Testis (tissue), 3 donors: Measurements from ENCODE around the gene MAP3K3. TPM values are rescaled to one million over a fixed set of nuclear protein-coding genes. Genes with fewer than 3 reads are reported as not detected.

Source experiments
- DNase-seq: peaks from one replicate; pipeline ENCODE4 v3.0.0-alpha.2; 2019
- H3K27ac ChIP-seq, 2 donors: fragments of 200-600 bp; sonication (generic); one replicate each; pipeline ENCODE4 v1.5.1; 2019
- H3K27me3 ChIP-seq: fragments of 200-600 bp; sonication (generic); one replicate; pipeline ENCODE4 v1.5.1; 2019
- H3K36me3 ChIP-seq: fragments of 200-600 bp; sonication (generic); one replicate; pipeline ENCODE4 v1.5.1; 2017; ENCODE audit warnings: low read depth; ENCODE audit errors: missing control alignments
- H3K4me1 ChIP-seq: fragments of 200-600 bp; sonication (generic); one replicate; pipeline ENCODE4 v1.5.1; 2019
- H3K4me3 ChIP-seq, 2 donors: fragments of 200-600 bp; sonication (generic); one replicate each; pipeline ENCODE4 v1.5.1; 2017 to 2019
- H3K9me3 ChIP-seq: fragments of 200-600 bp; sonication (generic); one replicate; pipeline ENCODE4 v1.5.1; 2017
- POLR2A ChIP-seq: fragments of 450-650 bp; IDR thresholded peaks from one replicate; pipeline ENCODE4 v1.6.1; 2017; ENCODE audit warnings: antibody characterized with exemption, mild to moderate bottlenecking, moderate library complexity
- WGBS, 2 donors: methylation state at CpG; one replicate each; pipeline ENCODE4 v1.1.5; 2018; 5-methylcytosine and 5-hydroxymethylcytosine counted together
- intact Hi-C: fragments of 100-400 bp; cut with DNase I; formaldehyde crosslinking; loops from one replicate; pipeline ENCODE4 v1.15.1; 2023; ENCODE audit warnings: low total_unique reads
- polyA plus RNA-seq: library from polyadenylated mRNA; stranded (reverse); fragments of 350-450 nt; fragmentation: Illumina TruSeq; extraction: RNeasy Lipid Tissue Mini Kit (QIAGEN cat#74804); gene quantifications from one replicate; pipeline ENCODE4 v1.2.3, GENCODE V29; 2014; ENCODE audit warnings: low read depth, low replicate concordance; ENCODE audit not compliant: insufficient read depth
- total RNA-seq, 2 donors: library from RNA; depleted of rRNA; stranded (reverse); fragments of >200 nt; gene quantifications; one replicate each; pipeline ENCODE4 v1.2.3, GENCODE V29; 2016
- TF ChIP-seq, protein P1 (sequence below), 3 experiments: fragments of 450-650 bp in 2 of 3; fragments of 200-600 bp in 1 of 3; sonication (generic) in 1 of 3; IDR thresholded peaks; one replicate each; pipeline ENCODE4 v1.5.1; 2016 to 2019; ENCODE audit warnings: antibody characterized with exemption in 3 of 3, mild to moderate bottlenecking in 2 of 3, moderate library complexity in 1 of 3

The MAP3K3 gene
- total and polyA plus RNA-seq, 3 donors from 2014 or later: 46.0 to 57.7 (median 57.5) TPM

DNA sequence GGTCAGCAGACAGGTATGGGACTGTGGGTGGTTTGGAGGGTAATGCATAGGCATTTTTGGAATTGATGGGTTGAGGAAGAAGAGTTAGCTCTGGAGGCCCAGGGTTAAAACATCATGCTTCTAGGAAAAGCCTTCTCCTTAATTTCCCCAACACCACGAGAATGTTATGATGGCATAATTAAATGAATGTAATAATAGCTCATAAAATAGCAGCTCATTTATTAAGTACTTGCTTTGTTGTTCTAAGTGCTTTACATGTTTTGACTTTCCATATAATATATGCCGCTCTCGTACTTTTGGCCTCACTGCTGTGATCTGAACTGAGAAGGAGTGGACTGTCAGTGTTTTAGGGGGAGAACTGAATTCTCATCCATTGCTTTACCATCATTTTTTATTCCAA is 63.4 kb downstream of the MAP3K3 start:
- intact Hi-C loops: no loop called here
- DNase-seq: no peak
- Histone ChIP-seq H3K4me1 (no peaks in the 10 kb centered on the region), H3K27ac (no peak overlapping the region), H3K4me3 (no peak overlapping the region), H3K36me3 (no peaks in the 10 kb centered on the region), H3K27me3 (no peaks in the 10 kb centered on the region), H3K9me3 (no peaks in the 10 kb centered on the region)
- TF ChIP-seq POLR2A: no peak
- TF ChIP-seq, protein P1, sequence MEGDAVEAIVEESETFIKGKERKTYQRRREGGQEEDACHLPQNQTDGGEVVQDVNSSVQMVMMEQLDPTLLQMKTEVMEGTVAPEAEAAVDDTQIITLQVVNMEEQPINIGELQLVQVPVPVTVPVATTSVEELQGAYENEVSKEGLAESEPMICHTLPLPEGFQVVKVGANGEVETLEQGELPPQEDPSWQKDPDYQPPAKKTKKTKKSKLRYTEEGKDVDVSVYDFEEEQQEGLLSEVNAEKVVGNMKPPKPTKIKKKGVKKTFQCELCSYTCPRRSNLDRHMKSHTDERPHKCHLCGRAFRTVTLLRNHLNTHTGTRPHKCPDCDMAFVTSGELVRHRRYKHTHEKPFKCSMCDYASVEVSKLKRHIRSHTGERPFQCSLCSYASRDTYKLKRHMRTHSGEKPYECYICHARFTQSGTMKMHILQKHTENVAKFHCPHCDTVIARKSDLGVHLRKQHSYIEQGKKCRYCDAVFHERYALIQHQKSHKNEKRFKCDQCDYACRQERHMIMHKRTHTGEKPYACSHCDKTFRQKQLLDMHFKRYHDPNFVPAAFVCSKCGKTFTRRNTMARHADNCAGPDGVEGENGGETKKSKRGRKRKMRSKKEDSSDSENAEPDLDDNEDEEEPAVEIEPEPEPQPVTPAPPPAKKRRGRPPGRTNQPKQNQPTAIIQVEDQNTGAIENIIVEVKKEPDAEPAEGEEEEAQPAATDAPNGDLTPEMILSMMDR (IDR thresholded peaks at IDR 0.05): no peak
- 97 to 98% methylated on average over 3 of the region's 3 CpGs for WGBS, 2 donors

DNA sequence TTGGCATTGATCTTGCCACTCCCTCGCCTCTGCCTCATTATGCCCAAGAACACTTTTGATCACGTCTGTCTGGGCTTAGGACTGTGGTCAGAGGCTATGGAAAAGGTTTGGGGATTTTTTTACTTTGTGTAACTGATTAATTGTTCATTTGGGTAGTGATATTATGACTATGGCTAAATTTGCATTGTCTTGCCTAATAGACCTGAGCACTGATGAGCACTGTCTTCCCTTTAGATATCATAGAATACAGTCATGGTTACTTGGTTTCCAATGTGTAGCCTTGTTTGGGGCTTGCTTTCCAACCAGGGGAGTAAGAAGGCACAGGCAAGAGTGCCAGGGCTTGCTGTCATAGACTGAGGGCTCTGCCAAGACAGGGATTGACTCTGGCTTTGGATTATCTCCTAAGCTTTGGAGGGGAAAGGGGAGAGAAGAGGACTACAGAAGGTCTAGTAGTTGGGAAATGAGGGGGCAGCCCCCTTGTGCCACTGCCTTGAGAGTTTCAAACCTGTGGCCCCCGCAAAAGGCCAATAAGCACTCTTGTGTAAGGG is 64.0 kb downstream of the MAP3K3 start:
- no peak overlapping the region for H3K4me3 ChIP-seq
- intact Hi-C loops: no loop called here
- H3K4me1 ChIP-seq: no peaks in the 10 kb centered on the region
- 89 to 94% methylated on average over 3 of the region's 3 CpGs for WGBS, 2 donors
- no peak overlapping the region for H3K27ac ChIP-seq
- H3K27me3 ChIP-seq: no peaks in the 10 kb centered on the region
- TF ChIP-seq, protein P1 (IDR thresholded peaks at IDR 0.05): no peak
- no peak for TF ChIP-seq POLR2A
- no peaks in the 10 kb centered on the region for H3K9me3 ChIP-seq
- DNase-seq: no peak
- H3K36me3 ChIP-seq: no peaks in the 10 kb centered on the region

DNA sequence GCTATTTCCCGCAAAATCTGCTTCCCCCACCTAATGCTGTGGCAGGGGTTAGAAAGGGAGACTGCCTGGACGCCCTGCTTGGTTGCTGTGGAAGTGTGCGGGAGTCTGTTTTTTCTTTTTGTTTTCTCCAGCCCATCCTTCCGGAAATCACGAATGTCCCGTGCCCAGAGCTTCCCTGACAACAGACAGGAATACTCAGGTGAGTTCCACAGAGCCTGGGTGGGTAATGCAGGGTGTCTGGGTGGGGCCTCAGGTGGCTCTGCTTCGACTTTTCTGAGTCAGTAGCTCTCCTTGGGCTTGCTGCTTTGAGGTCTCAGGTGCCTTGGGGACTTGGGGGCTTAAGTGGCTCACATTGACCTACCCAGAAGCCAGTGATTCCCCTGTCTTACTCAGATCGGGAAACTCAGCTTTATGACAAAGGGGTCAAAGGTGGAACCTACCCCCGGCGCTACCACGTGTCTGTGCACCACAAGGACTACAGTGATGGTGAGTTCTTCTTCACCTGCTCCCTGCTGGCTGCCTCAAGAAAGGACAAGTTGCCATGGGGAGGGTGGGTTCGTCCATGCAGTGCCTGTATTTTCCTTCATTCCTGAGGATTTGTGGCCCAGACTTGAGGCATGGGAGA is 66.3 kb downstream of the MAP3K3 start:
- Histone ChIP-seq H3K9me3 (no peaks in the 10 kb centered on the region), H3K36me3 (no peaks in the 10 kb centered on the region), H3K4me1 (no peaks in the 10 kb centered on the region), H3K27me3 (no peaks in the 10 kb centered on the region), H3K4me3 (no peak overlapping the region), H3K27ac (no peak overlapping the region)
- intact Hi-C loops: no loop called here
- TF ChIP-seq, protein P1 (IDR thresholded peaks at IDR 0.05): no peak
- no peak for TF ChIP-seq POLR2A
- 81% methylated on average over 11 to 12 of the region's 12 CpGs for WGBS, 2 donors
- DNase-seq: no peak

DNA sequence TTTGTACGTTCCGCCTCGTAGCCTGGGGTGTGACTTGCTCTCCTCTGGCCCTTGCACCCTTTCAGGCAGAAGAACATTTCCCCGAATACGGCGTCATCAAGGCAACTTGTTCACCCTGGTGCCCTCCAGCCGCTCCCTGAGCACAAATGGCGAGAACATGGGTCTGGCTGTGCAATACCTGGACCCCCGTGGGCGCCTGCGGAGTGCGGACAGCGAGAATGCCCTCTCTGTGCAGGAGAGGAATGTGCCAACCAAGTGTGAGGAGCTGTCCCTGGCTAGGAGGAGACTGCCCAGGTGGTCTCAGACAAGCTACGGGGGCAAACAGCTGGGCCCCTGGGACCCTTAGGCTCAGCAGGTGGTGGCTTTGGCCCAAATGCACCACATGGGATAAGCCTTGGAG is 67.3 kb downstream of the MAP3K3 start:
- Histone ChIP-seq H3K27me3 (no peaks in the 10 kb centered on the region), H3K4me3 (no peak overlapping the region), H3K36me3 (no peaks in the 10 kb centered on the region), H3K9me3 (no peaks in the 10 kb centered on the region), H3K27ac (no peak overlapping the region), H3K4me1 (no peaks in the 10 kb centered on the region)
- DNase-seq: no peak
- TF ChIP-seq, protein P1 (IDR thresholded peaks at IDR 0.05): no peak
- no peak for TF ChIP-seq POLR2A
- intact Hi-C loops: no loop called here
- 92 to 95% methylated on average over 7 to 14 of the region's 14 CpGs for WGBS, 2 donors
